ENCODE results near the gene IL3RA.

IL3RA gene

DNA sequence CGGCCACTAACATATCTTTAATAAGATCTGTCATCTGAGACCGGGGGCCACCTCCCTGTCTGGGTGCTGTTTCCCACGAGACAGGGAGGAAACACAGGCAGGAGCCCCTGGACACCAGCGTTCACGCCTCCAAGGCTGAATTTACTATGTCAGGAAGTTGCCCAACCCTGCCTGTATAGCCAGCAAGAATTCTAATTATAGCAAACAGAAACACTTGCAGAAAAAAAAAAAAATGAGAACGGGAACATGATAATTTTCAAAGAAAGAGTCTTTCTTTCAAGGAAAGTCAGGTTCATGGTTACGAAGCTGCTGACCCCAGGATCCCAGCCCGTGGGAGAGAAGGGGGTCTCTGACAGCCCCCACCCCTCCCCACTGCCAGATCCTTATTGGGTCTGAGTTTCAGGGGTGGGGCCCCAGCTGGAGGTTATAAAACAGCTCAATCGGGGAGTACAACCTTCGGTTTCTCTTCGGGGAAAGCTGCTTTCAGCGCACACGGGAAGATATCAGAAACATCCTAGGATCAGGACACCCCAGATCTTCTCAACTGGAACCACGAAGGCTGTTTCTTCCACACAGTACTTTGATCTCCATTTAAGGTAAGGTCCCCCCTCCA is at the start of gene IL3RA:
IL3RA (plus strand) TSS at position 455 of the 613 bp plus-strand sequence. CDS start 4,981 bp downstream, outside the sequence.
- H3K9ac ChIP-seq (ENCODE audit: low read length) = no peak within 1 kb of the TSS
- no peaks in the 10 kb centered on the region for H3F3A ChIP-seq (ENCODE audit: insufficient read depth)
- no peak within 1 kb of the TSS for H3K27ac ChIP-seq (ENCODE audit: low read depth, low read length)
- no peaks in the 10 kb centered on the region for H3K79me2 ChIP-seq (ENCODE audit: insufficient read depth, low read length)
- no peaks in the 10 kb centered on the region for H3K9me3 ChIP-seq (ENCODE audit: insufficient read depth, low read length)
- no peak within 1 kb of the TSS for H3K4me2 ChIP-seq (ENCODE audit: low read depth, low read length, poor library complexity, severe bottlenecking)
- no peaks in the 10 kb centered on the region for H3K9me2 ChIP-seq (replicated peaks; ENCODE audit: insufficient read depth, low read length)
- no peak within 1 kb of the TSS for H2AFZ ChIP-seq (ENCODE audit: low read depth, low read length, severe bottlenecking)
- H3K4me3 ChIP-seq (ENCODE audit: insufficient read depth, low read length, poor library complexity, severe bottlenecking) = no peak within 1 kb of the TSS
- H3K36me3 ChIP-seq (ENCODE audit: low read length) = no peaks in the 10 kb centered on the region
- H3K27me3 ChIP-seq (ENCODE audit: low read length) = no peaks in the 10 kb centered on the region
- no peaks in the 10 kb centered on the region for H4K20me1 ChIP-seq (ENCODE audit: low read depth, low read length)
- no peak for TF ChIP-seq EZH2phosphoT487 (conservative IDR thresholded peaks at IDR 0.05; ENCODE audit: low read length)
- TF ChIP-seq, protein P1, sequence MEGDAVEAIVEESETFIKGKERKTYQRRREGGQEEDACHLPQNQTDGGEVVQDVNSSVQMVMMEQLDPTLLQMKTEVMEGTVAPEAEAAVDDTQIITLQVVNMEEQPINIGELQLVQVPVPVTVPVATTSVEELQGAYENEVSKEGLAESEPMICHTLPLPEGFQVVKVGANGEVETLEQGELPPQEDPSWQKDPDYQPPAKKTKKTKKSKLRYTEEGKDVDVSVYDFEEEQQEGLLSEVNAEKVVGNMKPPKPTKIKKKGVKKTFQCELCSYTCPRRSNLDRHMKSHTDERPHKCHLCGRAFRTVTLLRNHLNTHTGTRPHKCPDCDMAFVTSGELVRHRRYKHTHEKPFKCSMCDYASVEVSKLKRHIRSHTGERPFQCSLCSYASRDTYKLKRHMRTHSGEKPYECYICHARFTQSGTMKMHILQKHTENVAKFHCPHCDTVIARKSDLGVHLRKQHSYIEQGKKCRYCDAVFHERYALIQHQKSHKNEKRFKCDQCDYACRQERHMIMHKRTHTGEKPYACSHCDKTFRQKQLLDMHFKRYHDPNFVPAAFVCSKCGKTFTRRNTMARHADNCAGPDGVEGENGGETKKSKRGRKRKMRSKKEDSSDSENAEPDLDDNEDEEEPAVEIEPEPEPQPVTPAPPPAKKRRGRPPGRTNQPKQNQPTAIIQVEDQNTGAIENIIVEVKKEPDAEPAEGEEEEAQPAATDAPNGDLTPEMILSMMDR (IDR thresholded peaks at IDR 0.05; ENCODE audit: insufficient read depth, low read length, poor library complexity, severe bottlenecking) = no peak

DNA sequence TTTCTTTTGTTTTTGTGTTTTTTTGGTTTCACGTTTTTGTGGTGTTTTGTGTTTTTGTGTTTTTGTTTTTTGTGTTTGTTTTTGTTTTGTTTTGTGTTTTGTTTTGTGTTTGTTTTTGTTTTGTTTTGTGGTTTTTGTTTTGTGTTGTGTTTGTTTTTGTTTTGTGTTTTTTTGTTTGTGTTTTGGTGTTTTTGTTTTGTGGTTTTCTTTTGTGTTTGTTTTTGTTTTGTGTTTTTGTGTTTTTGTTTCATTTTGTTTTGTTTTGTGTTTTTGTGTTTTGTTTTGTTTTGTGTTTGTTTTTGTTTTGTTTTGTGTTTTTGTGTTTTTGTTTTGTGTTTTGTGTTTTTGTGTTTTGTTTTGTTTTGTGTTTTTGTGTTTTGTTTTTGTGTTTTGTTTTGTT is 47.0 kb upstream of the IL3RA start:
- no peaks in the 10 kb centered on the region for H3K9me3 ChIP-seq (ENCODE audit: insufficient read depth, low read length)
- H3K27me3 ChIP-seq (ENCODE audit: low read length) = no peaks in the 10 kb centered on the region
- no peaks in the 10 kb centered on the region for H3K79me2 ChIP-seq (ENCODE audit: insufficient read depth, low read length)
- no peaks in the 10 kb centered on the region for H3F3A ChIP-seq (ENCODE audit: insufficient read depth)
- H3K9me2 ChIP-seq (replicated peaks; ENCODE audit: insufficient read depth, low read length) = no peaks in the 10 kb centered on the region
- H4K20me1 ChIP-seq (ENCODE audit: low read depth, low read length) = no peaks in the 10 kb centered on the region
- H3K4me2 ChIP-seq (ENCODE audit: low read depth, low read length, poor library complexity, severe bottlenecking) = no peak overlapping the region
- no peak overlapping the region for H3K27ac ChIP-seq (ENCODE audit: low read depth, low read length)
- H3K4me3 ChIP-seq (ENCODE audit: insufficient read depth, low read length, poor library complexity, severe bottlenecking) = no peak overlapping the region
- no peak overlapping the region for H2AFZ ChIP-seq (ENCODE audit: low read depth, low read length, severe bottlenecking)
- H3K36me3 ChIP-seq (ENCODE audit: low read length) = no peaks in the 10 kb centered on the region
- no peak overlapping the region for H3K9ac ChIP-seq (ENCODE audit: low read length)
- no peak for TF ChIP-seq EZH2phosphoT487 (conservative IDR thresholded peaks at IDR 0.05; ENCODE audit: low read length)
- TF ChIP-seq, protein P1 (IDR thresholded peaks at IDR 0.05; ENCODE audit: insufficient read depth, low read length, poor library complexity, severe bottlenecking) = no peak

DNA sequence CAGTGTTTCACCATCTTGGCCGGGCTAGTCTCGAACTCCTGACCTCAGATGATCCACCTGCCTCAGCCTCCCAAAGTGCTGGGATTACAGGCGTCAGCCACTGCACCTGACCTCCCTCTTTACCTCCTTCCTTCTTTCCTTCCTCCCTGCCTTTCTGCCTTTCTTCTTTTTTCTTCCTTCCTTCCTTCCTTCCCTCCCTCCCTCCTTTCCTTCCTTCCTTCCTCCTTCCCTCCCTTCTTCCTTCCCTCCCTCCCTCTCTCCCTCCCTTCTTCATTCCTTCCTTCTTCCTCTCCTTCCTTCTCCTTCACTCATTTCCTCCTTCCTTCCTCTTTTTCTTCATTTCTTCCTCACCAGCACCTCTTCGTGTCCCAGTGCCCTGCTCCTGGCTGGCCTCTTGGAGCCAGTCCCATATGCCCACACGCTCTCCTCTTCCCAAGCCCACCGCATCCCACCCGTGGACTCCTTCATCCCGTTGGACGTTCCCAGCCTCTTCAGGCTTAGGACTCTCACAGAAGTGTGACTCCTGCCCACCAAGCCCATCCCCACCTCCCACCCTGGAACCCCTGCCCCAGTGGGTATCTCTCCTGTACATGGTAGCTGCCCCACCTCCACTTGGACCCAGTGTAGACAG is 45.4 kb upstream of the IL3RA start:
- no peak for TF ChIP-seq EZH2phosphoT487 (conservative IDR thresholded peaks at IDR 0.05; ENCODE audit: low read length)
- TF ChIP-seq, protein P1 (IDR thresholded peaks at IDR 0.05; ENCODE audit: insufficient read depth, low read length, poor library complexity, severe bottlenecking) = no peak
- Histone ChIP-seq H3K27me3 (ENCODE audit: low read length) (no peaks in the 10 kb centered on the region), H3K9ac (ENCODE audit: low read length) (no peak overlapping the region), H3K9me3 (ENCODE audit: insufficient read depth, low read length) (no peaks in the 10 kb centered on the region), H3K79me2 (ENCODE audit: insufficient read depth, low read length) (no peaks in the 10 kb centered on the region), H3K27ac (ENCODE audit: low read depth, low read length) (no peak overlapping the region), H3K4me3 (ENCODE audit: insufficient read depth, low read length, poor library complexity, severe bottlenecking) (no peak overlapping the region), H4K20me1 (ENCODE audit: low read depth, low read length) (no peaks in the 10 kb centered on the region), H3K4me2 (ENCODE audit: low read depth, low read length, poor library complexity, severe bottlenecking) (no peak overlapping the region), H3F3A (ENCODE audit: insufficient read depth) (no peaks in the 10 kb centered on the region), H3K36me3 (ENCODE audit: low read length) (no peaks in the 10 kb centered on the region), H2AFZ (ENCODE audit: low read depth, low read length, severe bottlenecking) (no peak overlapping the region), H3K9me2 (replicated peaks; ENCODE audit: insufficient read depth, low read length) (no peaks in the 10 kb centered on the region)
